CD4-positive, alpha-beta T cell treated with Interleukin-6 for 4 hours (primary cell): ENCODE measurements around the gene PTPRG.

Experiments
- DNase-seq: peaks from one replicate; pipeline ENCODE4 v3.0.0-alpha.2; 2020; ENCODE audit warnings: mixed read lengths

The PTPRG gene

DNA sequence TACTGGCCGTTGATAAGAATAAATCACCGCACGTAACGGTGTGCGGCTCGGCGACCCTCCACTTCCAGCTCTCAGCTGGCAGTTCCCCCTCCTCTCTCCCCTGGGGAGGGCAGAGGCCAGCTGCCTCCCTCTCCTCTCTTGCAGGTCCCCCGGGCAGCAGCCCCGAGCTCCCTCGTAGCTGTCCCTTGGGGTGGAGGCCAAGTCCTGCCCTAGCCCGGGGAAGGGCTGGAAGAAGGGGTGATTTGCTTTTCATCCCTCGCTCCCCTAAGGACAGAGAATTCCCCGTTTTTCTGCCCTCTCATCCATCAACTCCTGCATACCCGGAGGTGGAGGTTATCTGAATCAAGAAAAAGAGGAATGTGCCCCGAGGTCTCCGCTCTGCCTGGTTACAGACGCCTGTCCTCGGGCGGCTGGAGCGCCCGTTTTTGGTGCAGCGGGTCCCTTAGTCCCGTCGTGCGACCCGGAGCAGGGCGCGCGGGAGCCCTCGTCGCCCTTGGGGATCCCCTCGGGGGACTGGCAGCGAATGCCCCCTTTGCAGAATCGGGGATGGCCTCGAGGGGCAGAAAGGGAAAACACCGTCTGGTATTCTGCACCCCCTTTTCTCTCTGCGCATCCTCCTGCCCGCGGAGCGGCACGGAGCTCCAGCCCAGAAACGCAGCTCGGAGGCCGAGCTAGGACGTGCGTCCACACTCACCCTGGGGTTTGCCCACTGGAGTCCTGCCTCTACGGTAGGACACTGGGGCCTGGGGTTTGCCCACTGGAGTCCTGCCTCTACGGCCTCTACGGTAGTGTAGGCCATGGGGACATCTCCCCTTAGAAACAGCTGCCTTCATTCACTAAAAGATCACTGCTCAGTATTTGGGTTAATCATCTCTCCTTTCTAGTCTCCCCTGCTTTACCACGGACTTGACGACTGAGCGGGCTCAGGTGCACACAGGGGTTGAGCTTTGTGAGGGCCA is 2.2 kb downstream of the PTPRG start:
- DNase-seq: no peak

DNA sequence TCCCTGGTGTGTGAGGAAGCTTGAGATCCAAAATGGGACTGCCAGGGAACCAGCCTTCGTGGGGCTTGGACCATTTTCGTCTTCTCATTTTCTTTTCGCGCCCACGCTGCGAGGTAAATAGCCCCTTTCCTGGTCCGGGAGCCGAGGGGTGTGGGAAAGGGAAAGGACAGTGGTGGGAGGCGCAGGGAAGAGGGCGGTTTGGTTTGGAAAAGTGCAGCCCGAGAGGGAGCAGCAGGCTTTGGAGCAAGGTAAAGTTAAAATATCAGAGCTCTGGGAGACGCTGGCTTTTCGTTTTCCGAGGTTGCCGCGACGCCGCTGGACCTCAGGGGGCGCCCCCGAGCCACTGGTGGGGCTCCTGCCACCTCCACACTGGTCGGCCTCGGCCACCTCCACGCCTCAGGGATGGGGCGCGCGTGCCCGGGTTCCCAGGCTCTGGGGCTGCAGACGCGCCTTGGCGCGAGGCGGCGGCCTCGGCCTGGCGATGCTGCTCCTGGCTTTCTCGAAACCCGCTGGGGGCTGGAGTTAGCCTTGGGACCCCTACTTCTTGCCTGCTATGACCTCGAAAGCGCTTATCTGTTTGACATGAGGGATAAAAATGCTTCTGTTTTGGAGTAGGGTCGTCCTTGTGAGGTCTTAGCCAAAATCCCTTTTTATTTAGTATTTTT is 3.2 kb downstream of the PTPRG start:
- no peak for DNase-seq

DNA sequence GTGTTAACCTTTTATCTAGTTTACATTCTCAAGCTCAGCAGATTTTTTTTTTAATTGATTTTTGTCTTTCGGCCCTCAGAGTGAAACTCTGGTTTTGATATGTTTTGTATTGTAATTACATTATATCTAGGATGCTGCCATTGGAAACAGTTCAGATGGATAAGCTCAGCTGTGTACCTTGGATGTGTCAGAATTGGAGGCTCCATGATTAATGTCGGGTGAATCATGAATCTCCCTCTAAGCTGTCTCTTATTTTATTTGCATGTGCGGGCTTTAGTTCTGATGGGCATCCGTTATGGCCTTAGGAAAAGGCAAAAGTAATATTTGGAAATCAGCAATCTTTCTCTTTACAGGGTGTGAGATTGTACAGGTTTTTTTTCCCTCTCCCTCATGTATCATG is 4.2 kb downstream of the PTPRG start:
- DNase-seq: no peak

DNA sequence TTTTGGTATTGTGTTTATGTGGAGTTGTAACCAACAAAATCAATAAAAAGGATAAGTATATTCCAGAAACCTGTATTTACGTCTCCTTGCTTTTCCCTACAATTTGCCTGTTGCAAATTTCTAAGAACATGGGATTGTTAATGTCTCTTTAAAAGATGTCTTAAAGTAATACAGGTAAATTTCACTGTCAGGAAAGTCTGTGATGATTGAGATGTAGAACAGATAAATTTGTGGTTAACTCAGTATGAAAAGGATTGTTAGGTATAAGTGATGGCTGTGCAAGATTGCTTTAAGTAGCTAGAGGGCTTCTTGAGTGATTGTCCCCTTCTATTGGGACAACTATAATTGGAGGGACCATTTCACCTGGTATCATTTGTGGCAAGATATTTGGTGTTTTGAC is 6.8 kb downstream of the PTPRG start:
- no peak for DNase-seq

DNA sequence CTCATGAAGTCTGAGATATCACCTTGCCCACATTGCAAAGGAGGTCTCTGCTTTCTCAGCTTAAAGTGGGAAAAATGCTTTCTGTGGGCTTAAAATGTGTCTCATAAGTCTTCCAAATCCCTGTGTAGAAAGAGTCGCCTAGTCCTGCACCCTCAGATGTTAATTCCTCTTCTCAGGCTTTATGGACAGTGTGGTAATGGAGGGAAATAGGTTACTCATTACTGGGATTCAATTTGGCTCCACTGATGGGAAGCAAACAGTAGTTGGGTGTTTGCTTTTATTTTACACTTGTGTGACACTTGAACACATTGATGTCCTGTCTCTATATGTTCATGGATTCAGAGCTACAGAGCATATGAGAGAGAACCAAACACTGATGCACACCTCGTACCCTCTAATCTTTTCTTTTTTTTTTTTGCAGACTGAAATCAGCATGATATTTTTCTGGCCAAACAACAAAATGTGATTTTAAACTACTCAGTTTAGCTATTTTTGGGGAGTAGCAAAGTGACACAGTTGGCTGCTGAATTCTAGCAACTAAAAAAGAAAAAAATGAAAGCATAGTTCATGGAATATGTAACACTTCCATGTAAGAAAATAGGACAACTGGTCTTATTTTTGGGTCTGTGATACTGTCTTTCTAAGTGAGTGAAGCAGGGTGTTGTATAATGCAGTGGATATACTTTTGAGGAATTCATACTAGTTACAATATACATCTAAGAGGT is 8.6 kb downstream of the PTPRG start:
- no peak for DNase-seq

DNA sequence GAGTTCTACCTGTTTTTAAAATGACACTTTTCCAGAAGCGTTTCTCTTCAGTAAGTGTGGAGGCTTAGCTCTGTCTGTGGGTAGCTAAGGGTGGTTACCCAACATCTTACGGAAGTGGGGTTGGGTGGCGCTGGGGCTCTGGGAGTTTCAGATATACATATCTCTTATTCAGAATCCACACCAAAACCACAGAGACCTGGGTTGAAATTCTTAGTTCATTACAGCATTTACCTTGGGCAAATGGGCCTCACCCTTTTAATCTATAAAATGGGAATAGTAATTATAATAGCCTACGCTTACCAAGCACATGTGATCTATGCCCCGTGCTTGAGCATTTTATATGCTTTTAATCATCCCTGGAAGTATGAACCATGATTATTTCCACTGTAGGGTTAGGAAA is 9.4 kb downstream of the PTPRG start:
- DNase-seq: no peak

DNA sequence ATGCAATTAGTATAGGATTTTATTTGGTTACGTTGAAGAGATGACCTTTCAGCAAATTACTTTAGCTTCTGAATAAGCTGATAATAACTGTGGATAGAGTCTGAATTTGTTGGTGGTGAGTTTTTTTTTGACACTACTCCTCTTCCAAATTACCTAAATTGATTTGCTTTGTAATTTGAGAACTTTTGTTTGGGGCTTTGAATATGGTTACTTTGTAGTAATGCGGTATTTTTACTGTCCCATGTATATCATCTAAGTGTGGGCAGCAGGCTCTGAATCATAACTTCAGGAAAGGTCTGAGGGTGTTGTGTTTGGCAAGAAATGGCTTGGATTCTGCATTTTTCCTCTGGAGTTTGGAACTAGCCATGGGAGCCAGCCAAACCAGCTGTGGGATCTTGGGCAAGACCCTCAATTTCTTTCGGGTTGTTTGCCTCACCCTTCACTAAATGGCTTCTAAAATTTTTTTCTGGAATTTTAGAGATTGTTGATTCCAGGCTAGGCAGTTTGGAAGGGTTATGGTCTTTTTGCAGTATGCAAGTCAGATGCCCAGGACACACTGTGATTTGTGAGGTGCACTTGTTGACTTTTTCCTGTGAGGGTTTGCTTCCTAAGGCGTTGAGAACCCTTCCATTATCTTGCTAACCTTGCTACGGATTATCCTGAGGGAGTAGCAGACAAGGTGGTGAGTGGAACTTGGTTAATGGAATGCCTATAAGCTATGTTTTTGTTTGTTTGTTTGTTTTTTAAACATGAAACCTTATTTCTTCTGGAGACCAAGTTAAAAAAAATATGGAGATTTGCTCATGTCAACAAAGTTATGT is 10.4 kb downstream of the PTPRG start:
- no peak for DNase-seq

DNA sequence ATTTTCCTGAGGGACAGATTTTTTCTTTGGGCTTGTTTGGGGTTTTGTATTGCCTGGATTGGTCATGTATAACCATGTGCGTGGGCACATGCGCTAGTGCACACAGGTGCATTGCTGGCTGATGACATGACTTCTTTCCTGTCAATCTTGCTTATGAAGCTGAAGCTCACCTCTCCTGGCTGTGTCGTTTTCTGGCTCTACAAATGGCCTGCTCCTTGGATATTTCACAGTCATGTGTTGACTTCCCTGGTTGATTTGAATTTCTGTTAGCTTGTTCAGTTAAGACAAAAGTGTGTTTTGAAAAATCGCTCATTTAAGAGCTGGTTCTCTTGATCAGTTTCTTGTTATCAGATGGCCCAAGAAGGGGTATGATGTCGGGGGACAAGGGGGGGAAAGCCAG is 11.5 kb downstream of the PTPRG start:
- no peak for DNase-seq

DNA sequence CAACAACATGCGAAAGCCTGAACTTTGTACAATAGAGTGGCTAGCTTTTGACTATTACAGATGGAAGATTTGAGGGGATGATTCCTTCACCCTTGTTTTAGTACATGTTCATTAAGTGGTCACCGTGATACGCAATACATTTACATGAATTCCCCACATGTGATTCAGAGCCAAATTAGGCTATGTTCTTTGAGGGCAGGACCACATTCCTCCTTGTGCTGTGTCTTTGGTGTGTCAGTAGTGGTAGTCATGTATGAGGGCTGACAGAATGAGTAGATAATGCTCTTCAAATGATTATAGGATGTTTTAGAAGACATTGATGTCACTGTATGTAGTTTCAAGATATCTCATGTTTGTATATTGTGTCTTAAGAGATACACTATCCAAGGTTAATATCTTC is 12.1 kb downstream of the PTPRG start:
- no peak for DNase-seq

DNA sequence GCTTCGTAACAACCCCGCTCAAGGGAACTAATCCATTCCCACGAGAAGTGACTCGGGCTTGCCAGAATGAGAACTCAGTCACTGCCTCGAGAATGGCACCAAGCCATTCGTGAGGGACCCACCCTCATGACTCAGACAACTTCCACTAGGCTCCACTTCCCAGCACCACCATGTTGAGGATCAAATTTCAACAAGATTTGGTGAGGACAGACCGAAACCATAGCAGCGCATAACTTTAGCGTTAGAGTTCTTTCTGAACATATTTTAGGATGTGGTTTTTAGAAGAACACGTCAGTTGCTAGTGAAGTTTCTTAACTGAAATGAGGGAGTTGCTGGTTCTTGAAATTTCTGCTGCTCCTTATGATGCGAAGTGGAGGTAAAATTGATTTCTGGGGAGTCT is 13.5 kb downstream of the PTPRG start:
- no peak for DNase-seq

DNA sequence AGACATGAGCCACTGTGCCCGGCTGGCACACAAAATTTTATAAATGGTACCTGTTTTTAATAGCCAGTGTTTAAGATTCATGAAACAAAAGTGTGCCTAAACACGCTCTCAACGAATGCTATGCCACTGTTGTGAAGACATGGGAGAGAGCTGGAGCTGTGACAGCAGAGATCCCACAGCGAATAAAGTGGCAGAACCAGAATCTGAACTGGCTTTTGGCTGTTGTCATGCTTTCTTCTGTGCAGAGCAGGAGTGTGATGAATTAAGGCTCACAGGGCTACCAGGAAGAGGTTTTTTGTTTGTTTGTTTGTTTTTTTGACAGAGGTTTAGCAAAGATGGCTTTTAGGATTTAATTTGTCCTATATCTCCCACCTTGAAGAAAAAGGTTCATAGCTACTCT is 14.5 kb downstream of the PTPRG start:
- DNase-seq: no peak

DNA sequence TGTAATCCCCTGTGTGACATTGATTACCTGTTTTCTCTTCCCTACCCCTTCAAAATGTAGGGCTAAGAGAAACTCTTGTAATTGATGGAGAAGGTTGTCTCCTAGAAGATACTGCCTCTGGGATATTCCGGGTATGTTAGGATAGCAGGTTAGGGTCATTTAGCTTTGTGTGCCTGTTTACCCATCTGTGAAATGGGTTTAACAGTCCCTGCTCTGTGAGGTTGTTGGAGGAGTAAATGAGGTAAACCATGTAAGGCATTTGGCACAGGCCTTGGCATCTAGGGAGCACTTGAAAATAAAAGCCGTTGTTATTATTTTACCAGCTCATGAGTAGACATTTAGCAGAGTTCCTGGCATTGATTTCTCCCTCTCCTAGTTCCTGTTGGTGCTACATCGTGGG is 16.4 kb downstream of the PTPRG start:
- no peak for DNase-seq

DNA sequence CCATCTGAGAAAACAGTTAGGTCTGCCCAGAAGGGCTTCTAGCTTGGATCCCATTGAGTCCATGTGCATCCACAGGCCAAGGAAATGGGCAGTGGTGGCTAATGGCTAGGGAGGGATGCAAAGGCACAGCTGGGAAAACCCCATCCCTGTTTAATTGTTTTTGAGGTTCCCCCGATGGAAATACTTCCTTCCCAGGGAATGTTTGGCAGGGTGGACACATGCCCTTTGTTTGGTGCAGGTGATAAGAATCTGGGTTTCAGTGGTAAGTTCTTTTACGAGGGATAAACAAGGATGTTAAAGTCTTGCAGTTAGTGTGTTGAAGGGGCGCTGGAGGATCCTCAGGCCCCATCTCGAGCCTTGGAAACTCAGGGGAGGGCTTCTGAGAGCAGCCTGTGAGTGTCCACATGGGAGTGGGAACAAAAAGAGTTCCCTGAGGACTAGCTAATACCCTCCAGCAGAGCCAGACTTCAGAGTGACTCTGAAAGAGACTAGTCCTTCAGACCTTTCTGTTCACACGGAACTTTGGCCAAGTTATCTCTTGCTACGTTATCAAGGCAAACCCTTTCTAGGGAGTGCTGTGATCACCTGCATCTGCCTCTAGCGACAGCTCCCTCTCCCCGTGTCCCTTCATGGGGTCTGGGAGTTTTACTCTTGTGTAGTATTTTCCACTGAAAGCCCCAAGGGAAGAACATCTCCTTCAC is 17.4 kb downstream of the PTPRG start:
- no peak for DNase-seq

DNA sequence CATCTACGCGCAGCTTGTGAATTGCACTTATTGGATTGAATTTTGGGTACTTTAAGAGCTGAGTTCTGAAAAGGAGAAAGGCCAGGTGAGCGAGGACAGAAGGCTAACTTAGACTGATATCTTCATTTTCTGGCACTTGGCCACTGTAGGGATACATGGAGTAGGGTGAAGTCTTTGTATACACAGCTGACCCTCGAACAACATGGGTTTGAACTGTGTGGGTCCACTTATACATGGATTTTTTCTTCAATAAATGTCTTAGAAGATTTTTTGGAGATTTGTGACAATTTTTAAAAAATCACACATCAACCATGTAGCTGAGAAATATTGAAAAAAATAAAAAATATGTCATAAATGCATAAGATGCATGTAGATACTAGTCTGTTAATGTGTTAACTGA is 18.3 kb downstream of the PTPRG start:
- DNase-seq: no peak

DNA sequence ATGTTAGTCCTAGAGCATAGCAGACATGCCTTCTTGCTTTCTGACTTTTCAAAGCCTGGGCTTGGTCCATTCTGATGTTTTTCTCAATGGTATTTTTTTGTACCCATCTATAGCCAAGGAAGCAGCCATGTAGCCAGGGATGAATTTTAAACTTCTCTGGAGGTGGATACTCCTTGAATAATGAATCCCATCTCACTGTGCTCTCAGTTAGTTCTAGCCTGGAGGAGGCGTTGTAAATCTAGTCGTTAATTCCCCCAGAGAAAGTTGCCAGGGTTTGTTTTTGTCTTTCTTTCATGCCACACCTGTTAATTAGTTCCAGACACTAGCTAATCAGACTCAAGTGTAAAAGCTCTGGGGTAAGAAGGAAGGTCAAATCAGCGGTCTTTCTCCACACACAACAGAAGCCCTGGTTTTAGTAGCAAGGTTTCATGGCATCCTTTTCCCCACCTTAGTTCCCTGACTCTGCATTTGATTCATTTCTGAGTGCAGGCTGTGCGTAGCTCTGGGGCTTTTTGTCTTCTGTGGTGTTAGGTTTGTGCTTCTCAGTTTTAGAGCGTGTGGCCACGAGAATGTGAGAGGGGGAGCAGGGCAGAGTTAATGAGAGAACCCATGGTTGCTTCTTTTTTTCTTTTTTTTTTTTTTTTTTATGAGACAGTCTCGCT is 19.7 kb downstream of the PTPRG start:
- no peak for DNase-seq

DNA sequence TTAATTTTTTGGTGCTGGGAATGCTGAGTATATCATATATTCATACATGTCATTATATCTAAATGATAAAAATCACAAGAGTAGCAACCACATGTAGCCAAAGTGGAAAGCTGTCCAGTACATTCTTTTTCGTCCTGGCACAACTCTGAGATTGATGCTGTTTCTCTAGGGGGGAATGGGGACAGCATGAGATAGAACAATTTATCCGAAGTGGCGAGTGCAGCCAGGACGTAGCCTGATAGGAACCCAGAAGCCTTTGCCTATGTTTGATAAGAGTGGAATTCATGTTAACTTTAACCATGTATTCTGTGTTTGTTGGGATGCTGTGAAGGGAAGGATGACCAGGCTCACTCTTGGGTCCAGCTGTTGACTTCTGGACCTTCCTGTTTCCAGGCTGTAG is 20.9 kb downstream of the PTPRG start:
- DNase-seq: no peak

DNA sequence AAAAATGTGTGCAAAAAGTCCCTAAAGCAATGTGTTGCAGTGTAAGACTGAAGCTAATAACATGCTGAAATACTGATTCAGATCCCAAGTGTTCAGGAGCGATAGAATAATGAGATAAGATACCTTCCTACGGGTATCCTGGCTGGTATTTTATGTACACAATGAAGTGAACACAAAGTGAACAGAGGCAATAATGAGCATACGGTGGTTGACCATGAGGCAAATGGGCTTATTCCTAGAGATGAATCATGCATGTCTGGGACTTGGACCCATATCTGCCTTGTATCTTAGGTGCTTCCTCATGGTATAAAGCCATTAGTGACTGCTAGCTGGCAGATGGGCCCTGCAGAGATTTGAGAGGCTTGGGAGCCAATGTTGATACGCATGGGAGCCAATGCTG is 21.5 kb downstream of the PTPRG start:
- DNase-seq: no peak

DNA sequence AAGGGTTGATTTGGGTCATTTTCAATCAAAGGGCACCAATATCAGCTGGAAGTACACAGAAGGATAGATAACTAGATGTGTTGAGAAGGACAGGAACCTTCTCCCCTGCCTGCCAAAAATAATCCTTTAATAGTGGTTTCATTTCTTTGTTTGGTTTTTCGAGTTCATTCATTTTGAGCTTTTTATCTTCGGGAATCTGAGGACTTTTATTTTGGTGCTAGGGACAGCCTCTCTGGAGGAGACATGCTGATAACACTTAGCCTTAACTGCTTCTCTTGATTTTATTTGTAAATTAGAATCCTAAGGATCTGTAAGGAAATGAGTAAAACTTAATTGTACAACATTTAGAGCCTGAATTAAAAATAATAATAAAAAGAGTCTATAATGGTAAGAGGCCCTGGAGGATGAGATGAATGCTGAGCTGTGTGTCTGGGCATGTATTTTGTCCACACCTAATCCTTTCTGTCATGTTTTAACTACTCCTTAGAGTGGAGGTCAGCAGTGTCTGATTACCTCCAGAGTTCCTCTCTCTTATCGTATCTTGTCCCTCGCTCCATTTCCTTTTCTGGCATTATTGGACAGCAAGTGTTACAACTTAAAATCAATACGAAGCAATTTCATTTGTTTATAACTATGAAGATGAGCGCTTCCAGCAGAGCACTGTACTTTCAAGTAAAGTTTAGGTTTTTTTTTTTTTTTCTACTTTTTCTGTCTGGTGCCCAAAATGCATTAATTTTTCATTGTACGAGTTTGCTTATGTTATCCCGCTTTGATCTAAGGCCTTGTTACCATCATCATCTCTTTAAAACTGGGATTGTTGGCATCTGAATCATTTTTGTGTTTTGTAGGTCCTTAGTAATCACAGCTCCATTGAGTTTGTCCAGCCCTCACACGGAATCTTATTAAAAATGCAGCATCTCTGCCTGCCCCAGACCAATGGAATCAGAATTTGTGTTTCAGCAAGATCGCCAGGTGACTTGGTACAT is 22.8 kb downstream of the PTPRG start:
- no peak for DNase-seq

DNA sequence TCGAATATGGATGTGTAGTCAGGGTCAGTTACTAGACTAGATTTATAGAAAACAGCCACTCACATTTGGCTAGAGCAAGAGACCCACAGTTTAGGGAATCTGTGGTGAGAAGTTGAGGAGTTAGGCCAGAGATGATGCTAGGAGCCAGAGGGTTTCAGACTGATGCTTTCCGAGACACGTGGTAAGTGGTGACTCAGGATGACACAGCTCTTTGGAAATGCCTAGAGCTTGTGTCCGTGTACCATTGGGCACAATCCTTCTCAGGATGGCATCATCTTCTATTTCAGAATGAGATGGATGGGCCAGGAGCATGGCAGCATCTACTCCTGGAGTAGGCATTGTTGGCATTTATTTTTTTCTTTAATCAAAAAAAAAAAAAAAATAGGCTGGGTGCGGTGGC is 28.5 kb downstream of the PTPRG start:
- no peak for DNase-seq

DNA sequence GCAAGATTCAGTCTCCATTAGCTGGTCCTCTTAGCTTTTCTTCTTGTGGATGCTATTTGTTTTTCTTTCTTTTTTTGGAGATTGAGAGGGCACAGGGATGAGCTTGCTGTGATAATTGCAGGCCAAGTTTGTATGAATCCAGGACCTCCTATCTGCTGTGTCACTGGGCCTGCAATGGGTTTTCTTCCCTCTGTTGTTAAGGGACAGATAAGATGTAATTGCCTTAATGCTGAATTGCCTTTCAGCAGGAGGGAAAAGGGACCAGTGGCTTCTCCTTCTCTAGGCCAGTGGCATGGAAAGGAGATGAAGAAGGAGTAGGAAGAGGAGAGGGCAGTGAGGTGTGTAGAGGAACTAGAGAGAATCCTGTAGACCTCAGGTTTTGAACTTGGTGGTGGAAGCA is 29.9 kb downstream of the PTPRG start:
- DNase-seq: no peak
